K562 (cell line): ENCODE data around the gene WDR88. TPM values are rescaled to one million over a fixed set of nuclear protein-coding genes. Genes with fewer than 3 reads are reported as not detected.

Experiments
- BCOR ChIP-seq: fragments of 450-650 bp; IDR thresholded peaks from 2 replicates; pipeline ENCODE4 v1.6.1; 2016
- FOSL1 ChIP-seq: fragments of 200-800 bp; sonication (Bioruptor generic); conservative IDR thresholded peaks from 2 replicates; pipeline ENCODE4 v1.6.1; 2016; ENCODE audit warnings: missing genetic modification characterization, missing compliant biosample characterization
- HMGN3 ChIP-seq: IDR thresholded peaks from 2 replicates; pipeline ENCODE4 v1.6.1; 2011; ENCODE audit warnings: borderline replicate concordance, low read depth, mild to moderate bottlenecking, mixed read lengths, low read length; ENCODE audit not compliant: insufficient read length; ENCODE audit errors: extremely low read depth
- LEF1 ChIP-seq: fragments of 450-650 bp; IDR thresholded peaks from 2 replicates; pipeline ENCODE4 v1.6.1; 2016; ENCODE audit warnings: mild to moderate bottlenecking
- NFE2 ChIP-seq: IDR thresholded peaks from 2 replicates; pipeline ENCODE4 v1.6.1; 2014; ENCODE audit warnings: antibody characterized with exemption, low read depth
- ZNF311 ChIP-seq: fragments of 250-450 bp; sonication (Bioruptor Pico); IDR thresholded peaks from 2 replicates; pipeline ENCODE4 v1.4.0; 2020; ENCODE audit warnings: mild to moderate bottlenecking, moderate library complexity
- polyA plus RNA-seq, 8 experiments: library from polyadenylated mRNA; depleted of rRNA in 4 of 8; stranded (reverse) in 5 of 8; unstranded in 3 of 8; fragments of >200 nt; fragmentation: Nextera tagmentation in 2 of 8; fragmentation: Illumina TruSeq in 1 of 8; extraction: Ambion mirVana in 2 of 8; extraction: Trizol in 1 of 8; gene quantifications; 2 replicates each; pipeline versions ENCODE4 v1.2.1 to v1.2.3, GENCODE V29; 2011 to 2014; ENCODE audit warnings: inconsistent platforms in 1 of 8, missing spikeins in 1 of 8
- total RNA-seq, 7 experiments: library from RNA; depleted of rRNA in 6 of 7; stranded (reverse); fragments of >200 nt in 6 of 7; fragmentation: Illumina TruSeq in 2 of 7; extraction: Trizol in 2 of 7; gene quantifications; 2 replicates each; pipeline versions ENCODE4 v1.2.1 to v1.2.3, GENCODE V29; 2011 to 2021; ENCODE audit warnings: low replicate concordance in 1 of 7
- TF ChIP-seq, protein P1 (sequence below): fragments of 450-650 bp; IDR thresholded peaks from 2 replicates; pipeline ENCODE4 v1.6.1; 2016; ENCODE audit warnings: mild to moderate bottlenecking, moderate library complexity
- TF ChIP-seq, protein P2 (sequence below): fragments of 250-450 bp; sonication (Bioruptor Pico); IDR thresholded peaks from 2 replicates; pipeline ENCODE4 v1.8.0; 2022; ENCODE audit warnings: moderate library complexity, mild to moderate bottlenecking, inconsistent platforms
- TF ChIP-seq, protein P3 (sequence below): fragments of 250-450 bp; sonication (Bioruptor Pico); IDR thresholded peaks from 2 replicates; pipeline ENCODE4 v1.9.0; 2021; ENCODE audit warnings: mild to moderate bottlenecking, inconsistent platforms

Gene WDR88
- total and polyA plus RNA-seq, 9 of the 15 experiments (the other 6 are each of a cell fraction or from before 2014, with no cell fraction given): 0.03 to 0.04 TPM; not detected in 7

DNA sequence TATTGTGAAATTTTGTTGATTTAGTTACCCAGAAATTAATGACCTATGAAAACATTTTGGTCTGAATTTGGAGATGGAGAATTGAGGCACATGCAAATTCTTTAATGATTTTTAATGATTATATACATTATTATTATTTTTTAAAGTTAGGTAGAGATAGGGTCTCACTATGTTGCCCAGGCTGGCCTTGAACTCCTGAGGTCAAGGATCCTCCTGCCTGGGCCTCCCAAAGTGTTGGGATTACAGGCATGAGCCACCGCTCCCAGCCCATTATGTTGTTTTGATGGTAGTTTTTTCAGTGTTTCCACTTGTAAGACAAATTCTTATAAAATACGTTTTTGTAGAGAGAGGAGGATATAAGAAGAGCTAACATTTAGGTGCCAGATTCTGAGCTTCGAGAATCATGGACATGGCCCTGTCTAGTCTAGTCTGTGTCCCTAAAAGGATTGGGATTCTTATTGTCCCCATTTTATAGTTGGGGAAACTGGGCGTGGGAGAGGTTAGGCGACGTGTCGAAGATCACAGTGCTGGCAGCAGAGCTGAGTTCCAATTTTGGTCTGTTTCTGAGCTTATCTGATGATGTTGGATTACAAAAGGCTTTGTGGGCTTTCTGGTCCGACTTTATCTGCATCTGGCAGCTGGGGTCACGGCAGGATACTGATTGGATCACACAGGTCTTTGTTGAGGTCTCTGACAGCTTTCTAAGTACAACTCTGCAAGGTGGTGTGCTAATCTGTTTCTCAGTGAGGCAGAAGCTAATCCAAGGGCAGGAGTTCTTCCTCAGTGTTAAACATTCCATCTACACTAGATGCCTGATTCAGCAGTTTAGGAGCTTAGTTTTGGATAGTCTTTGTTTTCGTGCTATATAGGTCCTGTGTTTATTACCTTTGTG lies 7.5 kb upstream of the WDR88 start (continued):
- TF ChIP-seq, protein P1, sequence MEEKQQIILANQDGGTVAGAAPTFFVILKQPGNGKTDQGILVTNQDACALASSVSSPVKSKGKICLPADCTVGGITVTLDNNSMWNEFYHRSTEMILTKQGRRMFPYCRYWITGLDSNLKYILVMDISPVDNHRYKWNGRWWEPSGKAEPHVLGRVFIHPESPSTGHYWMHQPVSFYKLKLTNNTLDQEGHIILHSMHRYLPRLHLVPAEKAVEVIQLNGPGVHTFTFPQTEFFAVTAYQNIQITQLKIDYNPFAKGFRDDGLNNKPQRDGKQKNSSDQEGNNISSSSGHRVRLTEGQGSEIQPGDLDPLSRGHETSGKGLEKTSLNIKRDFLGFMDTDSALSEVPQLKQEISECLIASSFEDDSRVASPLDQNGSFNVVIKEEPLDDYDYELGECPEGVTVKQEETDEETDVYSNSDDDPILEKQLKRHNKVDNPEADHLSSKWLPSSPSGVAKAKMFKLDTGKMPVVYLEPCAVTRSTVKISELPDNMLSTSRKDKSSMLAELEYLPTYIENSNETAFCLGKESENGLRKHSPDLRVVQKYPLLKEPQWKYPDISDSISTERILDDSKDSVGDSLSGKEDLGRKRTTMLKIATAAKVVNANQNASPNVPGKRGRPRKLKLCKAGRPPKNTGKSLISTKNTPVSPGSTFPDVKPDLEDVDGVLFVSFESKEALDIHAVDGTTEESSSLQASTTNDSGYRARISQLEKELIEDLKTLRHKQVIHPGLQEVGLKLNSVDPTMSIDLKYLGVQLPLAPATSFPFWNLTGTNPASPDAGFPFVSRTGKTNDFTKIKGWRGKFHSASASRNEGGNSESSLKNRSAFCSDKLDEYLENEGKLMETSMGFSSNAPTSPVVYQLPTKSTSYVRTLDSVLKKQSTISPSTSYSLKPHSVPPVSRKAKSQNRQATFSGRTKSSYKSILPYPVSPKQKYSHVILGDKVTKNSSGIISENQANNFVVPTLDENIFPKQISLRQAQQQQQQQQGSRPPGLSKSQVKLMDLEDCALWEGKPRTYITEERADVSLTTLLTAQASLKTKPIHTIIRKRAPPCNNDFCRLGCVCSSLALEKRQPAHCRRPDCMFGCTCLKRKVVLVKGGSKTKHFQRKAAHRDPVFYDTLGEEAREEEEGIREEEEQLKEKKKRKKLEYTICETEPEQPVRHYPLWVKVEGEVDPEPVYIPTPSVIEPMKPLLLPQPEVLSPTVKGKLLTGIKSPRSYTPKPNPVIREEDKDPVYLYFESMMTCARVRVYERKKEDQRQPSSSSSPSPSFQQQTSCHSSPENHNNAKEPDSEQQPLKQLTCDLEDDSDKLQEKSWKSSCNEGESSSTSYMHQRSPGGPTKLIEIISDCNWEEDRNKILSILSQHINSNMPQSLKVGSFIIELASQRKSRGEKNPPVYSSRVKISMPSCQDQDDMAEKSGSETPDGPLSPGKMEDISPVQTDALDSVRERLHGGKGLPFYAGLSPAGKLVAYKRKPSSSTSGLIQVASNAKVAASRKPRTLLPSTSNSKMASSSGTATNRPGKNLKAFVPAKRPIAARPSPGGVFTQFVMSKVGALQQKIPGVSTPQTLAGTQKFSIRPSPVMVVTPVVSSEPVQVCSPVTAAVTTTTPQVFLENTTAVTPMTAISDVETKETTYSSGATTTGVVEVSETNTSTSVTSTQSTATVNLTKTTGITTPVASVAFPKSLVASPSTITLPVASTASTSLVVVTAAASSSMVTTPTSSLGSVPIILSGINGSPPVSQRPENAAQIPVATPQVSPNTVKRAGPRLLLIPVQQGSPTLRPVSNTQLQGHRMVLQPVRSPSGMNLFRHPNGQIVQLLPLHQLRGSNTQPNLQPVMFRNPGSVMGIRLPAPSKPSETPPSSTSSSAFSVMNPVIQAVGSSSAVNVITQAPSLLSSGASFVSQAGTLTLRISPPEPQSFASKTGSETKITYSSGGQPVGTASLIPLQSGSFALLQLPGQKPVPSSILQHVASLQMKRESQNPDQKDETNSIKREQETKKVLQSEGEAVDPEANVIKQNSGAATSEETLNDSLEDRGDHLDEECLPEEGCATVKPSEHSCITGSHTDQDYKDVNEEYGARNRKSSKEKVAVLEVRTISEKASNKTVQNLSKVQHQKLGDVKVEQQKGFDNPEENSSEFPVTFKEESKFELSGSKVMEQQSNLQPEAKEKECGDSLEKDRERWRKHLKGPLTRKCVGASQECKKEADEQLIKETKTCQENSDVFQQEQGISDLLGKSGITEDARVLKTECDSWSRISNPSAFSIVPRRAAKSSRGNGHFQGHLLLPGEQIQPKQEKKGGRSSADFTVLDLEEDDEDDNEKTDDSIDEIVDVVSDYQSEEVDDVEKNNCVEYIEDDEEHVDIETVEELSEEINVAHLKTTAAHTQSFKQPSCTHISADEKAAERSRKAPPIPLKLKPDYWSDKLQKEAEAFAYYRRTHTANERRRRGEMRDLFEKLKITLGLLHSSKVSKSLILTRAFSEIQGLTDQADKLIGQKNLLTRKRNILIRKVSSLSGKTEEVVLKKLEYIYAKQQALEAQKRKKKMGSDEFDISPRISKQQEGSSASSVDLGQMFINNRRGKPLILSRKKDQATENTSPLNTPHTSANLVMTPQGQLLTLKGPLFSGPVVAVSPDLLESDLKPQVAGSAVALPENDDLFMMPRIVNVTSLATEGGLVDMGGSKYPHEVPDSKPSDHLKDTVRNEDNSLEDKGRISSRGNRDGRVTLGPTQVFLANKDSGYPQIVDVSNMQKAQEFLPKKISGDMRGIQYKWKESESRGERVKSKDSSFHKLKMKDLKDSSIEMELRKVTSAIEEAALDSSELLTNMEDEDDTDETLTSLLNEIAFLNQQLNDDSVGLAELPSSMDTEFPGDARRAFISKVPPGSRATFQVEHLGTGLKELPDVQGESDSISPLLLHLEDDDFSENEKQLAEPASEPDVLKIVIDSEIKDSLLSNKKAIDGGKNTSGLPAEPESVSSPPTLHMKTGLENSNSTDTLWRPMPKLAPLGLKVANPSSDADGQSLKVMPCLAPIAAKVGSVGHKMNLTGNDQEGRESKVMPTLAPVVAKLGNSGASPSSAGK: no peak
- TF ChIP-seq LEF1 (peak; percentile 95), FOSL1 (tag) (peak; percentile 86), NFE2 (peak; percentile 81), BCOR (peak; percentile 97), HMGN3 (peak; percentile 99), ZNF311 (CRISPR knock-in tag) (0 out of 2 replicates have a peak, but pooled peaks have one; percentile 62)
- TF ChIP-seq, protein P2, sequence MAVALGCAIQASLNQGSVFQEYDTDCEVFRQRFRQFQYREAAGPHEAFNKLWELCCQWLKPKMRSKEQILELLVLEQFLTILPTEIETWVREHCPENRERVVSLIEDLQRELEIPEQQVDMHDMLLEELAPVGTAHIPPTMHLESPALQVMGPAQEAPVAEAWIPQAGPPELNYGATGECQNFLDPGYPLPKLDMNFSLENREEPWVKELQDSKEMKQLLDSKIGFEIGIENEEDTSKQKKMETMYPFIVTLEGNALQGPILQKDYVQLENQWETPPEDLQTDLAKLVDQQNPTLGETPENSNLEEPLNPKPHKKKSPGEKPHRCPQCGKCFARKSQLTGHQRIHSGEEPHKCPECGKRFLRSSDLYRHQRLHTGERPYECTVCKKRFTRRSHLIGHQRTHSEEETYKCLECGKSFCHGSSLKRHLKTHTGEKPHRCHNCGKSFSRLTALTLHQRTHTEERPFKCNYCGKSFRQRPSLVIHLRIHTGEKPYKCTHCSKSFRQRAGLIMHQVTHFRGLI (CRISPR knock-in tag): 0 out of 2 replicates have a peak, but pooled peaks have one; percentile 37
- TF ChIP-seq, protein P3, sequence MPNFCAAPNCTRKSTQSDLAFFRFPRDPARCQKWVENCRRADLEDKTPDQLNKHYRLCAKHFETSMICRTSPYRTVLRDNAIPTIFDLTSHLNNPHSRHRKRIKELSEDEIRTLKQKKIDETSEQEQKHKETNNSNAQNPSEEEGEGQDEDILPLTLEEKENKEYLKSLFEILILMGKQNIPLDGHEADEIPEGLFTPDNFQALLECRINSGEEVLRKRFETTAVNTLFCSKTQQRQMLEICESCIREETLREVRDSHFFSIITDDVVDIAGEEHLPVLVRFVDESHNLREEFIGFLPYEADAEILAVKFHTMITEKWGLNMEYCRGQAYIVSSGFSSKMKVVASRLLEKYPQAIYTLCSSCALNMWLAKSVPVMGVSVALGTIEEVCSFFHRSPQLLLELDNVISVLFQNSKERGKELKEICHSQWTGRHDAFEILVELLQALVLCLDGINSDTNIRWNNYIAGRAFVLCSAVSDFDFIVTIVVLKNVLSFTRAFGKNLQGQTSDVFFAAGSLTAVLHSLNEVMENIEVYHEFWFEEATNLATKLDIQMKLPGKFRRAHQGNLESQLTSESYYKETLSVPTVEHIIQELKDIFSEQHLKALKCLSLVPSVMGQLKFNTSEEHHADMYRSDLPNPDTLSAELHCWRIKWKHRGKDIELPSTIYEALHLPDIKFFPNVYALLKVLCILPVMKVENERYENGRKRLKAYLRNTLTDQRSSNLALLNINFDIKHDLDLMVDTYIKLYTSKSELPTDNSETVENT (CRISPR knock-in tag): no peak
